Stimulated activated CD4-positive, alpha-beta T cell treated with anti-CD3 and anti-CD28 coated beads, Interleukin-12 subunit alpha, Interleukin-12 subunit beta, amount 100 ng/mL, for 24 hours (primary cell): Measurements from ENCODE around the gene EPN1.
"Not testable (repeated sequence)": the region's sequence is repeated elsewhere in the genome, so short reads cannot be mapped to it uniquely, and the experiment has no call there.

ENCODE experiments used
- DNase-seq, 2 experiments: peaks; one replicate each; pipeline ENCODE4 v3.0.0-alpha.2; 2020; ENCODE audit warnings: low read depth in 2 of 2

EPN1 gene

GRCh38 chr19:55720214-55720746, 45.3 kb downstream of the EPN1 start:
- DNase-seq: no peak

- DNase-seq: no peak
Measured at GRCh38 chr19:55720801-55721200, 45.8 kb downstream of the EPN1 start.

GRCh38 chr19:55723491-55723890, 48.5 kb downstream of the EPN1 start:
- no peak for DNase-seq

GRCh38 chr19:55730378-55730777, 55.4 kb downstream of the EPN1 start:
- not testable (repeated sequence) for DNase-seq

- DNase-seq: no peak
Measured at GRCh38 chr19:55738302-55738701, 63.3 kb downstream of the EPN1 start, which contains the start of gene NLRP9. Gene NLRP9 (minus strand): TSS chr19:55738402. CDS start chr19:55738374, 28 bp downstream.

- no peak for DNase-seq
Measured at GRCh38 chr19:55750715-55751114, 75.7 kb downstream of the EPN1 start.

GRCh38 chr19:55753401-55753800, 78.4 kb downstream of the EPN1 start:
- no peak for DNase-seq

- not testable (repeated sequence) for DNase-seq
Measured at GRCh38 chr19:55756808-55757207, 81.8 kb downstream of the EPN1 start.

GRCh38 chr19:55758797-55759196, 83.8 kb downstream of the EPN1 start, which contains the start of gene RFPL4A:
Gene RFPL4A (plus strand): TSS chr19:55759097. CDS start chr19:55761801, 2,704 bp downstream.
- not testable (repeated sequence) for DNase-seq
